RPMI7951 (cell line): ENCODE measurements around the gene SLC25A5. TPM values are rescaled to one million over a fixed set of nuclear protein-coding genes. Genes with fewer than 3 reads are reported as not detected.
"Not testable (repeated sequence)": the region's sequence is repeated elsewhere in the genome, so short reads cannot be mapped to it uniquely, and the experiment has no call there.

ENCODE experiments used
- DNase-seq: peaks from one replicate; pipeline ENCODE4 v3.0.0-alpha.2; 2012; ENCODE audit warnings: low read depth
- total RNA-seq: library from RNA; depleted of rRNA; stranded (reverse); fragments of >200 nt; shearing (Covaris generic); gene quantifications from 2 replicates; pipeline ENCODE4 v1.2.3, GENCODE V29; 2014; rRNA removed

Gene SLC25A5
- 289 and 310 TPM in 2 replicates for total RNA-seq

DNA sequence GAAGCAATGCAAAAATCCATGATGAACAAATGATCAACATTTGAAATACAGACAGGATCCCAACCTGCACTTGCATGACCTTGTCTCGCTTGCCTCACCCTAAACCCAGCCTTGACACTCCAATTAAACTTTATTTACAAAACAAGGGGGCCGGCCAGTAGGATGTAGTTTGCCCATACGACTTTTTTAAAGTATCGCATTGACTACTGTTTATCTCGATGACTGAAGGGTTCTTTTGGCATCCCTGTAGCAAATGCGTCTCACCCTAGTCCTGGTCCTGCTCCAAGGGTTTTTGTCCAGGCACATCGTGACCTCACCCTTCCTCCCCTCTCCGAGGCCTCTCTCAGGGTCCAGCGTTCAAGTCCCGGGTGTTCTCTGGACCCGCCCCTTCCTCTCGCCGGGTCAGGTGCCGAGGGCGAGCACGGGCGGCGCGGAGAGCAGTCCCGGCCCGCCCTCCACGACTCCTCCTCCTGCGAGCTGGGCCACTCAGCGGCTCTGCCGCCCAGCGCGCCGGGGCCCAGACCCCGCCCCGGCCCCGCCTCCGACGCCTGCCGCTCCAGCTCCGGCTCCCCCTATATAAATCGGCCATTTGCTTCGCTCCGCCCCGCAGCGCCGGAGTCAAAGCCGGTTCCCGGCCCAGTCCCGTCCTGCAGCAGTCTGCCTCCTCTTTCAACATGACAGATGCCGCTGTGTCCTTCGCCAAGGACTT is at the start of gene SLC25A5:
Gene SLC25A5, plus strand, starts transcription at position 603 of the 709 bp plus-strand sequence. Its CDS starts 72 bp downstream, at position 675.
- DNase-seq, result peak; percentile 77

DNA sequence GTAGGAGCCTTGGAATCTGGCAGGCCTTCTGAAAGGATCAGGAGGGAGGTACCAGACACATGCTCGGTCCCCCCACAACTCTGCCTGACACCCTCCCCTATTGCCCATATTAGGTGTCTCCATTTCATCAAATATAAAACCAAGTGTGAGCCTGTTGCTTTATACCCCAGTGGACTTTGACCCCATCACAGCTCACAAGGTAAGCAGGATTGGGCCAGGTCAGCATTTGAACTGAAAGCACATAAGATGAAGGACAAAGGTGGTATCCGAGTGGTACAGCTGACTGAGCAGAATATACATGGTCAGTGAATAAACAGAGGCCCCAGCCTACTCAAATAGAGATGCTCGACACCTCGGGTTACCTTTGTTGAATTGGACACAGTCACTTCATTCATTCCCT is 49.1 kb upstream of the SLC25A5 start:
- DNase-seq, result no peak

DNA sequence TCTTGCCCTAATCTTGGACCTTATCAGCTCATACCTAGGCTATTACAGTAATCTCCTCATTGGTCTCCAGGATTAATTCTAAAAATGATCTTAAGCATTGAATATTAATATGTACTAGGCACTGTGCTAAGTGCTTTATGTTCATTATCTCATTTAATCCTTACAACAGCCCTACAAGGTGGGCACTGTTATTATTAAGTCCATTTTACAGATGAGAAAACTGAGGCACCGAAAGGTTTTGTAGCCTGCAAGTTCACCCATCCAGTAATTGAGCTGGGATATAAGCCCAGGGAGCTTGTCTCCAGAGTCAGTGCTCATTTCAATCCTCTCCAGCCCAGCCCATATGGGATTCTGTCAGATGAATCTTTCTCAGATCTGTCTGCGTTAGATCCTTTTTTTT is 48.3 kb upstream of the SLC25A5 start:
- no peak for DNase-seq

DNA sequence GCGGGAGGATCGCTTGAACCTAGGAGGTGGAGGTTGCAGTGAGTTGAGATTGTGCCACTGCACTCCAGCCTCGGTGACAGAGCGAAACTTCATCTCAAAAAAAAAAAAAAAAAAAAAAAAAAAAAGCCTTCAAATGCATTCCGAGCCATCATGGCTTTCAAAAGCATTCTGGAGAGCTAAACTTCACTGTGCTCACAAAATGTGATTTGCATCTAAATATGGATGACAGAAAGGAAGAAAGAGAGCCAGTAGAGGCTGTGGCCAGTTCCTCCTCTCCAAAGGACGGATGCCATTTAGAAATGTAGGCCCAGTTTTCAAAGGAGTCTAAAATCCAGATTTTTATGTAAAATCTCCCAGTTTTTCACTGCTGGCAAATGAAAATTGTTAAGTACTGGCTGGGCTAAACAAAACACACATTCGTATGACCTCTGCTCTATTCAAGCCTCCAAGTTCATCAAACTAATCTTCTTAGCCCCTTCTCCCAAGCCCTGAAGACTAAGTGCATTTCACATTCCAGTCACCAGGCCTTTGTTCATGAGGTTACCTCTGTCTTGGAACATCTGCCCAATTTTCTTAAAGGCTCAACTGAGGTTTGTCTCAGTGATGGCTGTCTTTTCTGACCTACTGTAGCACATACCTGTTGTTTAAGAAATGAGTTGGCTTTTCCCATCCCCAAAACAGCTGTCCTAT is 47.1 kb upstream of the SLC25A5 start:
- DNase-seq, result no peak

DNA sequence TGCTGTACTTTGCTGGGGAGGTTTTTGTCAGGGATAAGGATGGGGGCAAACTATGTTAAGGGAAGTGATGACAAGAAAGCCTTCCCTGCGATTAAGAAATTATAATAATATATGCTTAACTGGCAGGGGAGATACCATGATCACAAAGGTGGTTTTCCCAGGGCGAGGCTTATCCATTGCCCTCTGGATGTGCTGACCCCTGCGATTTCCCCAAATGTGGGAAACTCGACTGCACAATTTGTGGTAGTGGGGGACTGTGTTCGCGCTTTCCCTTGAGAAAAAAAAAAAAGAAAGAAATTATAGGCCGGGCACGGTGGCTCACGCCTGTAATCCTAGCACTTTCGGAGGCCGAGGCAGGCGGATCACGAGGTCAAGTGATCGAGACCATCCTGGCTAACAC is 44.6 kb upstream of the SLC25A5 start:
- no peak for DNase-seq

DNA sequence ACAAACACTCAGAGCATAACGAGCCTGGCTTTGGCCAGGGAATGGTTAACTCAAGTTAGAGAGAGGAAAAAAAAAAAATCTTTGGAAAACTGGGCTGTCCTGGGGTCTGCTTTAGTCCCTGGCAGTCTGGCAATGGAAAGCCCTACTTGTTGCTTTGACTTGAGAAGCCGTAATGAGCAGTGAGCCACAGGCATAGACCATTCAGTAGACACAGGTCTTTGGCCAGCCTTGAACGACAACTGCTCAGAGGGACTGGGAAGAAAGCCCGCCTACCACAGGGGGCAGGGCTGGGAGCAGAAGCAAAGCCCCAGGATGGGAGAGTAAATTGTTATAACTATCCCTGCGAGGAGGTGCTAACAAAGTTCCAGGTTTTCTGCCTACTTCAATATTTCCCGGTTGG is 43.2 kb upstream of the SLC25A5 start:
- no peak for DNase-seq

DNA sequence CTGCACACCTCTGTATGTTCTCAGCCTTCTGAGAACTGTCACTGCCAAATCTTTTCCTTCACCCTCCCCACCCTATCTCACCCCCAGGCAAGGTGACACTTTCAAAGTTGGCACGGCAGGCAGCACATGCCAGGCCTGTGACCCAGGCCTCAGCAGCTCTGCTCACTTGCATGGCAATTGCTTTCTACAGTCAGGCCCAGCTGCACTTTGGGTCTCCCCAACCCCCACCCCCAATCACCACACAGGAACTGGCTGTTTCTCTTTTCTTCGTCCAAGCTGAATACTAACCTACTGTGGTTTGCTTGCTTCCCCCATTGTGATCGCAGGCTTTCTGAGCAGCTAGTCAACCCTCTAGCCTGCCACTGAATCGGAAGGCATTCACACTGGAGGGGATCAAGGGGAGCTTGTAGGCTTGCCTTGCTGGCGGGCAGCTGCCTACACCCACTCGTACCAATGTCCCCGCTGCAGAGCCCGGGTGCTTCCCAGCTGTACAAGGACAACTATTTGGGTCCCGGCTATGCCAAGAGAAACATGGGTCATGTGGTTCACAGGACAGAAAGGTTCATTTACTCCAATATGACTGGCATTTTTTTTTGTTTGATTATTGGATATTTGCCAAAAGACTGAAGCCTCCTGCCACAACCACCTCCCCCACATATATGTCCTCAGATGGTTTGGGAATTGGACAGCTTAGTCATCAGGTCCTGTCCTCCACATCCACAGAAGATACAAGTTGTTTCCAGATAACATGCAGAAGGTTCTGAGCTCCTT is 41.0 kb upstream of the SLC25A5 start:
- DNase-seq, result peak; percentile 67

DNA sequence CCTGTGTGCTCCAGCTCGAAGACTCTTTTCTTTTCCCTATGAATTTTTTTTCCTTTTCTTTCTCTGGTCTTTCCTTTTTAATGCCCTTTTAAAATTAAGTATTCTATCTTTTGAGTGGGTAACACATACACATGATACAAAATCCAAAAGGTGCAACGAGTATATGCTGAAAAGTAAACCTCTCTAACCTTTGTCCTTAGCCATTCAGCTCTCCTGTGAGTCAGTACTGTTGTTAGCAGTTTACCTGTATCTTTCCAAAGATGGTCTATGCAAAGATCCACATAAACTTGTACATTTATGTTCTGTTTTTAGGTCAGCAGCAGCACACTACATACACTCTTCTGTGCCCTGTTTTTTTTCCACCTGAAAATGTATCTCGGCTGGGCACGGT is 40.5 kb upstream of the SLC25A5 start:
- no peak for DNase-seq

DNA sequence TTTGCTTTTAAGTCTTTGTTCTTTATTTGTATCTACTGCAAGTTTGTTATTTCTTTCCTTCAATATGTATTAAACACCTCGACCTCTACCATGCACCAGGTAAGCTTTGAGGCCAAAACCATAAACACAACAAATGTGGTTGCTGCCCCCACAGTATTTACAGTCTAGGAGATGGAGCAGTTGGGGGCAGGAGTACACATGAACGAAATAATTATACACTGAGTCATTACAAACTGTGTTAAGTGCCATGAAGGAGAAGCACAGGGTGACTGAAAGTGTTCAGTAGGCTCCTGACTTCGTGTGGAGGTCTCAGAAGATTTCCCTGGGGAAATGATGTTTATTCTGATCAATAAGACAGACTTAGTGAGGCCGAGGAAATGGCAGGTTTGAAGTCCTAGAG is 38.8 kb upstream of the SLC25A5 start:
- no peak for DNase-seq

DNA sequence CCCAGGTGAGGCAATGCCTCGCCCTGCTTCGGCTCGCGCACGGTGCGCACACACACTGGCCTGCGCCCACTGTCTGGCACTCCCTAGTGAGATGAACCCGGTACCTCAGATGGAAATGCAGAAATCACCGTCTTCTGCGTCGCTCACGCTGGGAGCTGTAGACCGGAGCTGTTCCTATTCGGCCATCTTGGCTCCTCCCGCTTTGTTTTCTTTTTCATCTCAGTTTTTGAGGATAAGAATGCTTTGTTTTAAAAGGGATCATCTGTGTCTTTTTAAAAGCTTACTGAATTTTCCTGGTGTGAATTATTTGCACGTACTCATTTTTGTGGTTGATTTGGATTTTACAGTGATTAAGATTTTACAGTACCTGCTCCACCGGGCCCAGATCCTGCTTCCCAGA is 26.9 kb upstream of the SLC25A5 start:
- not testable (repeated sequence) for DNase-seq

DNA sequence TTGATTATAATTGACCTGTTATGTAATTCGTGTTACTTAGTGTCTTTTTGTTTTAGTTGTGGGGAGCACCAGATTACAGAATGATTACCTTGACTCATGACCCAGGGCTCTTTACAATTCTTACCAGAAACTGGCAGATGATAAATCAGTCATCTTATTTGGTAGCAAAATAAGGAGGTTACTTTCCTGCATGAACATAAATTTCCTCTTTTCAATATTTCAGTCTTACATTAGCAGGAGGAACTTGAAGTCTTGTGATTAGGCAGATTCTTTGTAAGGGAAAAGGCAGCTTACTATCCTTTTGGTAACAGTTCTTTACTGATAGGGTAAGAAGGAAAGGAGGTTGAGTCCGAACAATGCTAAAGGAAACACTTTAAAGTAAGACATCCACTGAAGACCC is 26.0 kb upstream of the SLC25A5 start:
- no peak for DNase-seq

DNA sequence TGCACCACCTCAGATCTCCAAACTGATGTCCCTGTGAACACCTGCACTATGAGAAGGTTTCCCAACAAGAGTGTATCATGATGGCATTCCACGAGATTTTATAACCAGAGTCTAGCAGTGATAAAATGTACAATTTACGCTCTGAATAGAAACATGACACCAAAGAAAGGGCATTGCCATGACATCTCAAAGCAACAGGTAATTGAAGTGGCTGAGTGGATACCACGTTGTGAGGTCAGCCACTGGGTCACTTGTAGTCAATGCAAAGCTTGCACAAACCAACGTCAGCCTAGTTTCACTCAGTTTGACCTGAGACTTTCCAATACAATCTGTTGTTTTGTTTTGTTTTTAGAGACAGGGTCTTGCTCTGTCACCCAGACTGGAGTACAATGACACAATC is 15.0 kb upstream of the SLC25A5 start:
- no peak for DNase-seq

DNA sequence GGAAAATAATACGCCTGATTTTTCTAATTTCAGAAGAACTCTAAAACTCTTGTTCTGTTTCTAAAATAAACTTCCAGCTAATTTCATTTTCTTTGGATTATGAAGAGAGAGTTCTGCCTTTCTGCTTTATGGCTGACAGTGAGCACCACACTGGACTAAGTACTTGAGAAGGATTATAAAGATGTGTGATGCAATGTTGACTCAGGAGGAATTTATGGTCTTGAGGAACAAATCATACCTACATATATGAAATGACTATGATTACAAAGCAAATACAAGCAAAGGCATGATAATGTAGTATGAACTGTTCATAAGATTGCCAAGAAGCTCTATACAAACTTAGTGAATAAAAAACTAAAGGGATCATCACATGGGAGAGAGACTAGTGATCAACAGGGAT is 13.0 kb upstream of the SLC25A5 start:
- DNase-seq, result no peak

DNA sequence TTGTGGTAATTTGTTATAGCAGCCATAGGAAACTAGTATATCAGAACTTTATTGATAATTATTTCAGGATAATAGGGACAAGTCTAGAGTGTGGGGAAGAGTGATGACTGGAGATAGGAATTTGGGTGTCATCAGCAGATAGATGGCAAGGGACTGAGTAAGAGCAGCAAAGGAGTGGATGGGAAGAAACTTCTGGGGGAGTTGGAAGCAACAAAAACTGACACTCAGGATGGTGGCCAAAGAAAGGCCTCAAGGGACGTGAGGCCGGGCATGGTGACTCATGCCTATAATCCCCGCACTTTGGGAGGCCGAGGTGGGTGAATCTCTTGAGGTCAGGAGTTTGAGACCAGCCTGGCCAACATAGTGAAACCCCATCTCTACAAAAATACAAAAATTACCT is 9.1 kb upstream of the SLC25A5 start:
- DNase-seq, result peak; percentile 33

DNA sequence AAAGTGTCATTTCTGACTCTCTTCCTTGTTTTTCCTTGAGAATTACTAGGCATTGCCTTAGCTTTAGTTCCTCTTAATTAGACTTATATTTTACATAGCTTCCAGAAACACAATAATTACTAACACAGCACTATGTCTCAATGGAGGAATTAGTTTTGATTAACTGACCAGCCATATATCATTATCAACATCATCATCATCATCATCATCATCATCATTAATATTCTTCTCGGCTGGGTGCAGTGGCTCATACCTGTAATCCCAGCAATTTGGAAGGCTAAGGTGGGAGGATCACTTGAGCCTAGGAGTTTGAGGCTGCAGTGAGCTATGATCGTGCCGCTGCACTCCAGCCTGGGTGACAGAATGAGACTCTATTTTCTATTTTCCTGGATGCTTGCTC is 2.7 kb upstream of the SLC25A5 start:
- DNase-seq, result no peak

DNA sequence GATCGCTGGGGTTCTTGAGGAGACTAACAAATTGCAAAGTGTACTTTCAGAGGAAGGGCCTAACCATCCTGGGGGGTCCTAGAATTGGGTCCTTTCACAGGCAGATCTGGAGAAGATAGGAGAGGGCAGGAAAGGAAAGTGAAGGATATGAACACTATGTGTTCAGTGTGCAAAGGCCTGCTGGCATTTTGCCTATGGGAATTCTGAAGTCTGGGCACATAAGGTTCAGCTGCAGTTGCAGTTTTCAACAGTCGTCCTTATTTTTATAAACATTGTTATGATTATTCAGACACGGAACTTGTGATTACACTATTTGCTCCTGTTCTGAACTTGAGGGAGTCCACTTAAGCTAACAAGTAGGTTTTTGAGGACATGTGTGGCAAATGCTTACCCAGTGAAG is 1.3 kb upstream of the SLC25A5 start:
- DNase-seq, result no peak

DNA sequence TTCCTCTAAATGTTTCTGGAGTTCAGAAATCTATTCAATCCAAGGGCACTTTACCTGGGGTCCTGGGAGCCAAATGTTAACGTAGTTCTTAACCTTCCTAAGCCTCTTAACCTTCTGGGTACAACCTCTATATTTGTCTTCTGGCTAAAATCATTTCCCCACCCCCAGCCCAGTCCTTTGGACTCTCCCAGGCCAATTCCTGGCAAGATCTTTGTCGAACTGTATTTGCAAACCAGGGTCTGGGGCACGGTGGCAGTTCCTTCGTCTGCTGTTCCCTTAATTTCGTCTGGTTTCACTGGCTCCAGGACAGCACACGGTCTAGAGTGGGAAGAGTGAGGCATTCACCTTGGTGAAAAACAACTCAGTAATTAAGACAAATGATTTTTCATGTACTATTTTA is 811 bp upstream of the SLC25A5 start:
- DNase-seq, result no peak

DNA sequence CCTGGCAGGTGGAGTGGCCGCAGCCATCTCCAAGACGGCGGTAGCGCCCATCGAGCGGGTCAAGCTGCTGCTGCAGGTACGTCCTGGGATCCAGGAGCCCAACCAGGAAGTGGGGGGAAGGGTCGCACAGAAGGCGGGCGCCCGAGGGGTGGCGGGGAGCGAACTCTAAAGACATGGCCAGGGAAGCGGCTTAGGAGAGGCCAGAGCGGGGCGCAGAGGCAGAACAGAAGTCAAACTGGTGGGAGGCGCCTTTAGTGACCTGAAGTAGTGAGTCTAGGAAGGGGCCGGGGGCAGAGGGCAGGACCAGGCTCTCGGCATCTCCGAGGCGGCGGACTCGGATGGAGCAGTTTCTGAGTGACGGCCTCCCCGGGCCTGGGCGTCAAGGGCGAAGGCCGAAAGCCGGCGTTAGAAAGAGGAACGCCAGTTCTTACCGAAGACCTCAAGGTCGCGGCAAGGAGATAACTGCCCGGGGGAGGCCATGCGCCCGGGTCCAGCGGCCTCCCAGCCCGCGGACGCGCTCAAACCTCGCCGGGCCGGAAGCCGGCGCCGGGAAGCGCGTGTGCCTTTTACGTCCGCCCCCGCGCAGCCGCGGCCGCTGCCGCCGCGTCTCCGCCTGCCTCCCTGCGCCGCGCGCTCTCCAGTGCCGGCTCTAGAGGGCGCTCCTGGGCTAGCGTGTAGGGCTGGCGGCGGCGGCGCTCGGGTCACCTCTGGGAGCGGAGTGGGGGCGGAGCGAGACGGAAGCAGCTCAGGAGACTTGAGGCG is 488 bp downstream of the SLC25A5 start:
- peak; percentile 66 for DNase-seq

DNA sequence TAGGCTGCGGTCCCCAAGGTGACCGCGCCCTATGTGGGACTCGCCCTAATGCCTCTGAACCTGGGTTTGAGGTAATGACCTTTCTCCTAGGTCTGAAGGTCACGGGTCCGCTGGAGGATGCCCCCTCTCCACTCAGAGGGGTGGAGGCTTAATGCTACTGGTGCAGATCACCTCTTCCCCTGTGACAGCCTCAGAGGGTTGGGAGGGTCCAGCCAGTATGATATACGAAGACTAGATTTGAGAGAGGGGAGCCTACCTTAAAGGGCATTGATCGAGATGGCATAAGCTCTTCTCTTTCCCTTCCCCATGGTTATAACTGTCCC is 1.0 kb downstream of the SLC25A5 start:
- no peak for DNase-seq

DNA sequence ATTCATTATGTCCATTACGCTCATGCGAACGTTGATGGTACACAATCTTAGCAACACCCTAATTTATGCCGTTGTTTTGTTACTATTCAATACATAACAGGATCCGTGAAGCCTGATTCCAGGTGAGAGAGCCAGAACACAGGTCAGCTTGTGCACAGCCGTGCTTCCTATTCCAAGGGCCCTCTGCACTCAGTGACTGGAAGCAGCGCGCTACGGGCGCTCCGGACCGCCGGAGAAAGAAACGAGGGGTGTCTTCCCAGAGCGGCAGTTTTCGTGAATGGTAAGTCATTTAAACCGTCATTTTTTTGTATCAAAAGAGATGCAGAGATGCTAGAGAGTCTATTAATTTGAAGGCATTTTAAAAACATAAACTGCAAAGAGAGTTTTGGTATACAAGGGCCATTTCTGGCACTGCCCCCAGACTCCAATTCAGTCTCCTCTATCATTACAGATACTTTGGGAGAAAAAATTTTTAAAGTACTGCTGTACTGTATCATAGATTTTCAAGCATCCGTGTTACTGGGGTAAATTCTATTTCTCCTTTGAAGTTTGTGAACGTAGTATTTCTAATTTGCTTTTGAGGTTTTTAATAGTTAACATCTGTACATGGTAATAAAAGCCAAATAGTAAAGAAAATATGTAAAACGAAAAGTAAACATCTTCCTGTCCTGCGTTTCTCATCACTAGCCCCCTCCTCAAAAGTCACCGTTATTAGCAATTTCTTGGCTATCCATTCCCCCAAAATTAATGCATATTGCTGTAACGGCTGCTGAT is 6.6 kb downstream of the SLC25A5 start:
- DNase-seq, result no peak

DNA sequence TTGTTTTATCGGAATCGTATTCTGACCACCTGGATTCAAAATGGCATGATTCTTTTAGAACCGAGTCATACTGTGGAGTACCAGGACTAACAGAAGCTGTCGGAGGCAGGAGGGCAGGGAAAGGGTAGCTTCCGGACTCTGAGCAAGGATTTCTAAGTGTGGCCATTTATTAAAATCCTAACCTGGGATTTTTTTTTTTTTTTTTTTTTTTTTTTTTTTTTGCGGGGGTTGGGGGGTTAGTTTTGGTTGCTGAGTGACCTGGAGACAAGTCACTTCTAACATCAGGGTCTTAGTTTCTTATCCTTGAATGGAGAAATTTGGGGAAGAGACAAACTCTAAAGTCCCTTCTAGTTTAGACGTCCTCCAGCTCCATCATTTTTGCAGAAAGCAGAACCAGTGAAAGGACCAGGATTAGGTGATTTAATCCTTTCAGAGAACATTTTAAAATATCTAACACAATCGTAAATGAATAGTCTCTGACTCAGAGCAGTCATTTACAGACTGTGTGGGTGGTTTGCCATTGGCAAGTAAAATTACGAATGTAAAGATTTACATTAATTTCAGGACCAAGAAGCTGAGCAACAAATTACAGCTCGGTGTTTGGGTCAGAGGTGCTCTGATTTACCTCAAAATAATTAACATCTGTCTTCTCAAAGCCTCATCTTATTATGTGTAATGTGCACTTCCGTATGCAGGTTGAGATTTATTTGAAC is 7.3 kb downstream of the SLC25A5 start:
- no peak for DNase-seq
